ENCODE results near the gene TBPL2.

TBPL2 gene

DNA sequence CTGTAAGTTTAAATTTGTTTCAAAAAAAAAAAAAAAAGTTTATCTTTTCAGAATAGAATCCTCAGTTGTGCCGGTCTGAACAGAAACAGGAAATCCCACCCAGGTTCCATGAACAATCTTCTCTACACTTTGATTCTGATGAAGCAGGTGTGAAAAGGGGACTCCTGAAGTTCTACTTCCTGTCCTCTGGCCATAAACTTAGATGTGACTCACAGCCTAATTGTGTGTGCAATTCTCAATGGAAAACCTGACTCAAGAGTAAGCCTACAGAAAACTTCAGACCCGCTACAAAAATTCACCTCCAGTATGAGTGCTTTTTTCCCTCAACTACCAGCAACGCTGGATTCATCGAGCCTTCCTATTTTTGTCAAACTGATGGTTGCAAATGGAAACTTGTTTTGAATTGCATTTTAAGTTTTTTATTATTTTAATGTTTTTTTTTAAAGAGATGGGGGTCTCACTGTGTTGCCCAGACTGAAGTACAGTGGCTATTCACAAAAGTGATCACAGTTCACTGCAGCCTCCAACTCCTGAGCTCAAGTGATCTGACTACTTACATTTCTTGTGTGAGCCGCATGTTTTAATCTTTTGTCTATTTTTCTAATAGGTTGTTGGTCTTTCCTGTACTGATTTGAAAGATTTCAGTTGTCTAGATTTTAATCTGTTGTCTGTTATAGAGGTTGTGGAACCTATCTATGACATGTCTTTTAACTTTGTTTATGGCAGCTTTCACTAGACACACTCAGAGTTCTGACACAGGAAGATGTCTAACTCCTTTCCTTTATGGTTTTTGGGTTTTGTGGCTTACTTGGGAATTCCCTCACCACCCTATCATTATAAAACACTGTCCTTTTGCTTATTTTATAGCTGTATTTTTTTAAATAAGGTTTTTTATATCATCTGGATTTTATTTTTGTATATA is 66.4 kb downstream of the TBPL2 start:
- H3K4me1 ChIP-seq (ENCODE audit: control insufficient read depth, insufficient read depth, low read depth, low read length) = no peaks in the 10 kb centered on the region
- H3K36me3 ChIP-seq (ENCODE audit: control insufficient read depth in 1 of 2, insufficient read depth in 2 of 2, low read depth in 1 of 2, low read length in 2 of 2) = peaks cover 21 to 73% of the 10 kb centered on the region in 2 experiments
- no peak overlapping the region for H2AFZ ChIP-seq (ENCODE audit: low read depth, low read length)
- no peak overlapping the region for H3K4ac ChIP-seq (ENCODE audit: low read depth in 1 of 2, low read length in 2 of 2)
- no peaks in the 10 kb centered on the region for H3K9me3 ChIP-seq (ENCODE audit: control insufficient read depth, low read length)
- no peak overlapping the region for H2BK120ac ChIP-seq (ENCODE audit: low read depth, low read length)
- DNase-seq = peak; percentile 72
- H3K79me1 ChIP-seq (replicated peaks; ENCODE audit: low read length, poor library complexity, severe bottlenecking) = peaks cover 4% of the 10 kb centered on the region
- no peak overlapping the region for H3K27ac ChIP-seq (ENCODE audit: low read length, poor library complexity, severe bottlenecking)
- H2AK5ac ChIP-seq (ENCODE audit: low read length, severe bottlenecking) = no peak overlapping the region
- no peak overlapping the region for H3K14ac ChIP-seq (ENCODE audit: low read length in 2 of 2)
- H3K27me3 ChIP-seq (ENCODE audit: control insufficient read depth in 1 of 2, insufficient read depth in 1 of 2, low read length in 2 of 2) = no peaks in the 10 kb centered on the region
- no peak overlapping the region for H2BK5ac ChIP-seq (ENCODE audit: low read depth, low read length, poor library complexity, severe bottlenecking)
- H3K9ac ChIP-seq (ENCODE audit: low read length) = no peak overlapping the region
- no peak overlapping the region for H2BK12ac ChIP-seq (ENCODE audit: low read length in 2 of 2)
- H3K4me2 ChIP-seq (ENCODE audit: low read length, poor library complexity, severe bottlenecking) = no peak overlapping the region
- H3K23ac ChIP-seq (ENCODE audit: low read length in 2 of 2) = no peak overlapping the region
- H3K18ac ChIP-seq (ENCODE audit: low read depth in 1 of 2, low read length in 2 of 2) = no peak overlapping the region
- no peak overlapping the region for H4K8ac ChIP-seq (ENCODE audit: low read length)
- 47% methylated on average over 4 of the region's 5 CpGs for WGBS
- H4K91ac ChIP-seq (ENCODE audit: low read length) = no peak overlapping the region
- no peak overlapping the region for H3K4me3 ChIP-seq (ENCODE audit: insufficient read depth in 1 of 2, low read depth in 1 of 2, low read length in 2 of 2)
- H2BK15ac ChIP-seq (ENCODE audit: low read depth, poor library complexity, severe bottlenecking) = no peak overlapping the region

DNA sequence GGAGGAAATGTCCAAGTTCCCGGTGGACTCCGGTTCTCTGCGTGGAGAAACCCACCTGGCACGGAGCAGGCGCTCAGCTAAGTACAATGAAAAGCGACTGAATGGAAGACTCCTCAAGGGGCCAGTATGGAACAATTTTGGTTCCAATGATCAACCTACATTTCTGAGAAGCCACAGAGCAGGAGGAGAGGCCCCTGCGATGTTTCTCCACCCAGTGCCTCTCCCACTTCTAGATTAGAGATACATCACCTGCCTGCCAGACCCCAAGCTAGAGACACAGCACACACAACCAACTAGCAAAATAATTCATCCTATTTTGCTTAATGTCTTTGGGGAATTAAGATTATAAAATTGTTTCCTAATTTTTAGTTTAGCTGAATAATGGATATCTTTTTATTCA is 67.6 kb downstream of the TBPL2 start:
- H3K23ac ChIP-seq (ENCODE audit: low read length in 2 of 2) = no peak overlapping the region
- WGBS = 100% methylated on average over 7 of the region's 7 CpGs
- H3K4ac ChIP-seq (ENCODE audit: low read depth in 1 of 2, low read length in 2 of 2) = no peak overlapping the region
- no peak overlapping the region for H3K18ac ChIP-seq (ENCODE audit: low read depth in 1 of 2, low read length in 2 of 2)
- no peak overlapping the region for H2BK15ac ChIP-seq (ENCODE audit: low read depth, poor library complexity, severe bottlenecking)
- H4K8ac ChIP-seq (ENCODE audit: low read length) = no peak overlapping the region
- H2AK5ac ChIP-seq (ENCODE audit: low read length, severe bottlenecking) = no peak overlapping the region
- H2AFZ ChIP-seq (ENCODE audit: low read depth, low read length) = no peak overlapping the region
- H3K27ac ChIP-seq (ENCODE audit: low read length, poor library complexity, severe bottlenecking) = no peak overlapping the region
- H2BK5ac ChIP-seq (ENCODE audit: low read depth, low read length, poor library complexity, severe bottlenecking) = no peak overlapping the region
- no peak overlapping the region for H3K4me3 ChIP-seq (ENCODE audit: insufficient read depth in 1 of 2, low read depth in 1 of 2, low read length in 2 of 2)
- H3K14ac ChIP-seq (ENCODE audit: low read length in 2 of 2) = no peak overlapping the region
- H3K4me2 ChIP-seq (ENCODE audit: low read length, poor library complexity, severe bottlenecking) = no peak overlapping the region
- no peak for DNase-seq
- no peaks in the 10 kb centered on the region for H3K9me3 ChIP-seq (ENCODE audit: control insufficient read depth, low read length)
- H4K91ac ChIP-seq (ENCODE audit: low read length) = no peak overlapping the region
- peaks cover 25 to 72% of the 10 kb centered on the region in 2 experiments for H3K36me3 ChIP-seq (ENCODE audit: control insufficient read depth in 1 of 2, insufficient read depth in 2 of 2, low read depth in 1 of 2, low read length in 2 of 2)
- H2BK120ac ChIP-seq (ENCODE audit: low read depth, low read length) = no peak overlapping the region
- H2BK12ac ChIP-seq (ENCODE audit: low read length in 2 of 2) = no peak overlapping the region
- H3K79me1 ChIP-seq (replicated peaks; ENCODE audit: low read length, poor library complexity, severe bottlenecking) = peaks cover 6% of the 10 kb centered on the region
- H3K9ac ChIP-seq (ENCODE audit: low read length) = no peak overlapping the region
- H3K27me3 ChIP-seq (ENCODE audit: control insufficient read depth in 1 of 2, insufficient read depth in 1 of 2, low read length in 2 of 2) = no peaks in the 10 kb centered on the region
- H3K4me1 ChIP-seq (ENCODE audit: control insufficient read depth, insufficient read depth, low read depth, low read length) = no peaks in the 10 kb centered on the region

DNA sequence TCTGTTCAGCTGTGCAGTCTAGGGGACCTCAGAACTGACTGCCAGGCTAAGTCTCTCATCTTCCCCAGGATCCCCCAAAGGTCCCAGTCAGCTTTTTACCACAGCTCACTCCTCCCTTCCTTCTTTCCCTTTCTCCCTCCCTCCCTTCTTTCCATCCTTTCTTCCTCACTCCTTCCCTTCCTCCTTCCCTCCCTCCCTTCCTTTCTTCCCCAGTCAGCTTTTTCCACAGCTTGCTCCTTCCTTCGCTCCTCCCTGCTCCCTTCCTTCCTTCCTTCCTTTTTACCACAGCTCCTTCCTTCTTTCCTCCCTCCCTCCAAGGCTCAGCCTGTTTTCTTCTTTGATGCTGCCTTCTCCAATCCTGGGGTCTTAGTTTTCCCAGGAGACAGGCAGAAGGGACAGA is 68.0 kb downstream of the TBPL2 start:
- WGBS = 100% methylated on average over 1 of the region's 1 CpG
- H2BK5ac ChIP-seq (ENCODE audit: low read depth, low read length, poor library complexity, severe bottlenecking) = no peak overlapping the region
- no peak overlapping the region for H3K14ac ChIP-seq (ENCODE audit: low read length in 2 of 2)
- no peak overlapping the region for H3K27ac ChIP-seq (ENCODE audit: low read length, poor library complexity, severe bottlenecking)
- no peak overlapping the region for H3K4ac ChIP-seq (ENCODE audit: low read depth in 1 of 2, low read length in 2 of 2)
- no peak overlapping the region for H2AK5ac ChIP-seq (ENCODE audit: low read length, severe bottlenecking)
- H3K4me1 ChIP-seq (ENCODE audit: control insufficient read depth, insufficient read depth, low read depth, low read length) = no peaks in the 10 kb centered on the region
- no peak overlapping the region for H2BK12ac ChIP-seq (ENCODE audit: low read length in 2 of 2)
- H3K9ac ChIP-seq (ENCODE audit: low read length) = no peak overlapping the region
- peaks cover 6% of the 10 kb centered on the region for H3K79me1 ChIP-seq (replicated peaks; ENCODE audit: low read length, poor library complexity, severe bottlenecking)
- no peak overlapping the region for H3K18ac ChIP-seq (ENCODE audit: low read depth in 1 of 2, low read length in 2 of 2)
- no peak overlapping the region for H4K8ac ChIP-seq (ENCODE audit: low read length)
- H3K23ac ChIP-seq (ENCODE audit: low read length in 2 of 2) = no peak overlapping the region
- H3K36me3 ChIP-seq (ENCODE audit: control insufficient read depth in 1 of 2, insufficient read depth in 2 of 2, low read depth in 1 of 2, low read length in 2 of 2) = peaks cover 25 to 72% of the 10 kb centered on the region in 2 experiments
- DNase-seq = no peak
- no peak overlapping the region for H3K4me2 ChIP-seq (ENCODE audit: low read length, poor library complexity, severe bottlenecking)
- no peak overlapping the region for H2AFZ ChIP-seq (ENCODE audit: low read depth, low read length)
- no peak overlapping the region for H4K91ac ChIP-seq (ENCODE audit: low read length)
- no peaks in the 10 kb centered on the region for H3K9me3 ChIP-seq (ENCODE audit: control insufficient read depth, low read length)
- H3K4me3 ChIP-seq (ENCODE audit: insufficient read depth in 1 of 2, low read depth in 1 of 2, low read length in 2 of 2) = no peak overlapping the region
- no peaks in the 10 kb centered on the region for H3K27me3 ChIP-seq (ENCODE audit: control insufficient read depth in 1 of 2, insufficient read depth in 1 of 2, low read length in 2 of 2)
- H2BK120ac ChIP-seq (ENCODE audit: low read depth, low read length) = no peak overlapping the region
- H2BK15ac ChIP-seq (ENCODE audit: low read depth, poor library complexity, severe bottlenecking) = no peak overlapping the region

DNA sequence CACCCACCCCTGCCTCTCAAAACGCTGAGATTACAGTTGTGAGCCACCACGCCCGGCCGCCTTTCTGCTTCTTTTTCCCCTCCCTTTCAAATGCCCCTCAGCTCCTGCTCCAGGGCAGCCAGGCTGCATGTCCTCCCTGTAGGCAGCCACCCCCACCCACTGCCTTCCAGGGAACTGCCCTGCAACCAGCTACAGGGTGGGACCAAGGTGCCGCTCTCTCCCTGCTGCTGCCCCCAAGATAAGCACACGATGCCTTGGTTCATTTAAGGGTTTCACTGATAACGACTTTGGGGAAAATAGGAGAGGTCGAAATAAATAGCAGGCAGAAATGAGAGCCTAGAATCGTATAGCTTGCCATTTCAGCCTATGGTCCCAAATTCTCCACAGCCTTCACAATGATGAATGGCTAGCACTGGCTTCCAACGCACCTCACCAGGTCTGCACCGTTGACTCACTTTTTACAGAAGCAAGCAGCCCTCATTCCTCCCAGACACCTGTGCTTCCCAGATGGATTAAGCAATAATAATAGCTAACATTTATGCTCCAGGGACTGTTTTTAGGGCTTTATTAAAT is 69.4 kb downstream of the TBPL2 start:
- Histone ChIP-seq H3K79me1 (replicated peaks; ENCODE audit: low read length, poor library complexity, severe bottlenecking) (peaks cover 6% of the 10 kb centered on the region), H4K8ac (ENCODE audit: low read length) (no peak overlapping the region), H3K27ac (ENCODE audit: low read length, poor library complexity, severe bottlenecking) (no peak overlapping the region), H2BK5ac (ENCODE audit: low read depth, low read length, poor library complexity, severe bottlenecking) (no peak overlapping the region), H2BK15ac (ENCODE audit: low read depth, poor library complexity, severe bottlenecking) (no peak overlapping the region), H3K36me3 (ENCODE audit: control insufficient read depth in 1 of 2, insufficient read depth in 2 of 2, low read depth in 1 of 2, low read length in 2 of 2) (peaks cover 21 to 64% of the 10 kb centered on the region in 2 experiments), H2BK120ac (ENCODE audit: low read depth, low read length) (no peak overlapping the region), H3K14ac (ENCODE audit: low read length in 2 of 2) (no peak overlapping the region), H3K18ac (ENCODE audit: low read depth in 1 of 2, low read length in 2 of 2) (no peak overlapping the region), H3K4me3 (ENCODE audit: insufficient read depth in 1 of 2, low read depth in 1 of 2, low read length in 2 of 2) (no peak overlapping the region), H2BK12ac (ENCODE audit: low read length in 2 of 2) (no peak overlapping the region), H3K4me1 (ENCODE audit: control insufficient read depth, insufficient read depth, low read depth, low read length) (no peaks in the 10 kb centered on the region), H3K4ac (ENCODE audit: low read depth in 1 of 2, low read length in 2 of 2) (no peak overlapping the region), H3K27me3 (ENCODE audit: control insufficient read depth in 1 of 2, insufficient read depth in 1 of 2, low read length in 2 of 2) (no peaks in the 10 kb centered on the region), H3K23ac (ENCODE audit: low read length in 2 of 2) (no peak overlapping the region), H3K9me3 (ENCODE audit: control insufficient read depth, low read length) (no peaks in the 10 kb centered on the region), H2AK5ac (ENCODE audit: low read length, severe bottlenecking) (no peak overlapping the region), H2AFZ (ENCODE audit: low read depth, low read length) (no peak overlapping the region), H3K9ac (ENCODE audit: low read length) (no peak overlapping the region), H4K91ac (ENCODE audit: low read length) (no peak overlapping the region), H3K4me2 (ENCODE audit: low read length, poor library complexity, severe bottlenecking) (no peak overlapping the region)
- DNase-seq = no peak
- WGBS = 85% methylated on average over 10 of the region's 11 CpGs
